IPS DF 19.7 (cell line): Measurements from ENCODE around the gene PNP.
A peak's percentile ranks its signal among the peaks of the same experiment; 100 is the strongest.
"Not testable (repeated sequence)": the region's sequence is repeated elsewhere in the genome, so short reads cannot be mapped to it uniquely, and the experiment has no call there.

Experiments
- DNase-seq: peaks from one replicate; pipeline ENCODE4 v3.0.0-alpha.2; 2013; ENCODE audit warnings: low read depth, low spot score

Gene PNP

GRCh38 chr14:20469242-20469889, at the start of gene PNP:
Gene PNP (plus strand): TSS chr14:20469406. CDS start chr14:20469525, 119 bp downstream.
- DNase-seq, result peak; percentile 88

- no peak for DNase-seq
Observed at GRCh38 chr14:20419419-20419818, 49.8 kb upstream of the PNP start.

- no peak for DNase-seq
Observed at GRCh38 chr14:20421267-20421666, 47.9 kb upstream of the PNP start.

- no peak for DNase-seq
Observed at GRCh38 chr14:20422886-20423285, 46.3 kb upstream of the PNP start.

- DNase-seq, result no peak
Observed at GRCh38 chr14:20424851-20425250, 44.4 kb upstream of the PNP start.

GRCh38 chr14:20427231-20428009, 41.8 kb upstream of the PNP start:
- no peak for DNase-seq

- no peak for DNase-seq
Observed at GRCh38 chr14:20428010-20428365, 41.2 kb upstream of the PNP start.

GRCh38 chr14:20428802-20429201, 40.4 kb upstream of the PNP start:
- no peak for DNase-seq

- no peak for DNase-seq
Observed at GRCh38 chr14:20429801-20430669, 39.2 kb upstream of the PNP start.

- DNase-seq, result no peak
Observed at GRCh38 chr14:20434701-20435581, 34.3 kb upstream of the PNP start.

GRCh38 chr14:20435582-20436362, 33.4 kb upstream of the PNP start, which contains the start of gene KLHL33:
Gene KLHL33 (minus strand): TSS chr14:20436166. CDS start chr14:20435811, 355 bp downstream.
- no peak for DNase-seq

GRCh38 chr14:20436363-20436755, 32.8 kb upstream of the PNP start:
- no peak for DNase-seq

GRCh38 chr14:20438664-20439063, 30.5 kb upstream of the PNP start:
- no peak for DNase-seq

- no peak for DNase-seq
Observed at GRCh38 chr14:20440465-20440864, 28.7 kb upstream of the PNP start.

- no peak for DNase-seq
Observed at GRCh38 chr14:20440882-20441281, 28.3 kb upstream of the PNP start.

GRCh38 chr14:20441461-20441860, 27.7 kb upstream of the PNP start:
- no peak for DNase-seq

GRCh38 chr14:20443650-20444049, 25.6 kb upstream of the PNP start:
- not testable (repeated sequence) for DNase-seq

GRCh38 chr14:20446889-20447288, 22.3 kb upstream of the PNP start:
- no peak for DNase-seq

- DNase-seq, result not testable (repeated sequence)
Observed at GRCh38 chr14:20452831-20453230, 16.4 kb upstream of the PNP start.
